ENCODE measurements around the gene KIF26B.

DNA sequence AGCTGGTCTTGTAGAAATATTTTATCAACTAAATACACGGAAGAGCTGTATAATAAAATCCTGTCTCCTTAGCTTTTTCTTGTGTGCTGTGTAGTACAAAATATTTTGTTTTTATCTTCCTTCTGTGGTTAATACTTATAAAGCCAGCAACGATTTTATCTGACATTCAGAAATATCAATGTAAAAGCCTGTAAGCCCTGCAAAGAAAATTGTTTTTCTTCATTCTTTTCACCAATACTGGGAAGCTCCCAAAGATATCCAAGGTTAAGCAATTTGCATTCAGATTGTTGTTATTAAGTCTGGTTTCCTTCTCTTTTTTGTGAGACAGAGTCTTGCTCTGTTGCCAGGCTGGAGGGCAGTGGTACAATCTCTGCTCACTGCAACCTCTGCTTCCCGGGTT is 38.0 kb upstream of the KIF26B start:
- TF ChIP-seq, protein P1, sequence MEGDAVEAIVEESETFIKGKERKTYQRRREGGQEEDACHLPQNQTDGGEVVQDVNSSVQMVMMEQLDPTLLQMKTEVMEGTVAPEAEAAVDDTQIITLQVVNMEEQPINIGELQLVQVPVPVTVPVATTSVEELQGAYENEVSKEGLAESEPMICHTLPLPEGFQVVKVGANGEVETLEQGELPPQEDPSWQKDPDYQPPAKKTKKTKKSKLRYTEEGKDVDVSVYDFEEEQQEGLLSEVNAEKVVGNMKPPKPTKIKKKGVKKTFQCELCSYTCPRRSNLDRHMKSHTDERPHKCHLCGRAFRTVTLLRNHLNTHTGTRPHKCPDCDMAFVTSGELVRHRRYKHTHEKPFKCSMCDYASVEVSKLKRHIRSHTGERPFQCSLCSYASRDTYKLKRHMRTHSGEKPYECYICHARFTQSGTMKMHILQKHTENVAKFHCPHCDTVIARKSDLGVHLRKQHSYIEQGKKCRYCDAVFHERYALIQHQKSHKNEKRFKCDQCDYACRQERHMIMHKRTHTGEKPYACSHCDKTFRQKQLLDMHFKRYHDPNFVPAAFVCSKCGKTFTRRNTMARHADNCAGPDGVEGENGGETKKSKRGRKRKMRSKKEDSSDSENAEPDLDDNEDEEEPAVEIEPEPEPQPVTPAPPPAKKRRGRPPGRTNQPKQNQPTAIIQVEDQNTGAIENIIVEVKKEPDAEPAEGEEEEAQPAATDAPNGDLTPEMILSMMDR (IDR thresholded peaks at IDR 0.05), result no peak
- TF ChIP-seq POLR2A (IDR thresholded peaks at IDR 0.05), result no peak
